OCI-LY1 (cell line): ENCODE data around the gene OR1N2.

Experiments used
- EZH2 ChIP-seq: fragments of 200-600 bp; sonication (generic), shearing (Covaris generic); IDR thresholded peaks from 2 replicates; pipeline ENCODE4 v1.8.0; 2017; ENCODE audit warnings: borderline replicate concordance, mixed run types, mild to moderate bottlenecking, antibody characterized with exemption, low read length, moderate library complexity, mixed read lengths
- TF ChIP-seq, protein P1 (sequence below): fragments of 200-600 bp; sonication (generic), shearing (Covaris generic); IDR thresholded peaks from 2 replicates; pipeline ENCODE4 v1.5.1; 2017; ENCODE audit warnings: mild to moderate bottlenecking, antibody characterized with exemption, low read length, moderate library complexity, mixed read lengths

DNA sequence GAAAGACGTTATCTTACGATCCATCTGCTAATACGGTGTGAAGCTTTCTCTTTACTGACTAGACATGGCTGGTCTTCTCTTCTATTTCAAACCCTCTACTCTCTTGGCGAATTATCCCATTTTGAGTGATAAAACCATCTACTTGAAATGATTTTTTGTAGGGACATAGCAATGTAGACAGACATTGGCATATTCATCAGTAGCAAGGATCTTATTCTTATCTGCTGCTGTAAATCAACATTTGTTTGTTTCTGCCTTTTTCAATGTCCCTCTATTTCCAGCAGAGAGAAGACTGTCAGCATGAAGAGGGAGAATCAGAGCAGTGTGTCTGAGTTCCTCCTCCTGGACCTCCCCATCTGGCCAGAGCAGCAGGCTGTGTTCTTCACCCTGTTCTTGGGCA is 34.1 kb upstream of the OR1N2 start, which contains the start of gene OR1J4:
- TF ChIP-seq, protein P1, sequence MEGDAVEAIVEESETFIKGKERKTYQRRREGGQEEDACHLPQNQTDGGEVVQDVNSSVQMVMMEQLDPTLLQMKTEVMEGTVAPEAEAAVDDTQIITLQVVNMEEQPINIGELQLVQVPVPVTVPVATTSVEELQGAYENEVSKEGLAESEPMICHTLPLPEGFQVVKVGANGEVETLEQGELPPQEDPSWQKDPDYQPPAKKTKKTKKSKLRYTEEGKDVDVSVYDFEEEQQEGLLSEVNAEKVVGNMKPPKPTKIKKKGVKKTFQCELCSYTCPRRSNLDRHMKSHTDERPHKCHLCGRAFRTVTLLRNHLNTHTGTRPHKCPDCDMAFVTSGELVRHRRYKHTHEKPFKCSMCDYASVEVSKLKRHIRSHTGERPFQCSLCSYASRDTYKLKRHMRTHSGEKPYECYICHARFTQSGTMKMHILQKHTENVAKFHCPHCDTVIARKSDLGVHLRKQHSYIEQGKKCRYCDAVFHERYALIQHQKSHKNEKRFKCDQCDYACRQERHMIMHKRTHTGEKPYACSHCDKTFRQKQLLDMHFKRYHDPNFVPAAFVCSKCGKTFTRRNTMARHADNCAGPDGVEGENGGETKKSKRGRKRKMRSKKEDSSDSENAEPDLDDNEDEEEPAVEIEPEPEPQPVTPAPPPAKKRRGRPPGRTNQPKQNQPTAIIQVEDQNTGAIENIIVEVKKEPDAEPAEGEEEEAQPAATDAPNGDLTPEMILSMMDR, result no peak
- no peak for TF ChIP-seq EZH2
